Chondrocyte (in vitro differentiated cells): ENCODE results near the gene ADARB1. TPM values are rescaled to one million over a fixed set of nuclear protein-coding genes. Genes with fewer than 3 reads are reported as not detected.
A peak's percentile ranks its signal among the peaks of the same experiment; 100 is the strongest.

Source experiments
- DNase-seq: peaks from one replicate; pipeline ENCODE4 v3.0.0; 2021; ENCODE audit warnings: mixed read lengths, low spot score
- H3K27ac Mint-ChIP-seq: one replicate; pipeline ENCODE4 v1.8.0; 2021; ENCODE audit warnings: mild to moderate bottlenecking, moderate library complexity, mixed read lengths; ENCODE audit not compliant: unreplicated experiment
- H3K27me3 Mint-ChIP-seq: 2 replicates; pipeline ENCODE4 v1.8.0; 2021; ENCODE audit warnings: low read depth, mixed read lengths
- H3K36me3 Mint-ChIP-seq: 2 replicates; pipeline ENCODE4 v1.8.0; 2021; ENCODE audit warnings: low read depth, mixed read lengths
- H3K4me1 Mint-ChIP-seq: 2 replicates; pipeline ENCODE4 v1.8.0; 2021; ENCODE audit warnings: low read depth, mild to moderate bottlenecking, mixed read lengths
- H3K4me3 Mint-ChIP-seq: one replicate; pipeline ENCODE4 v1.8.0; 2021; ENCODE audit warnings: mild to moderate bottlenecking, moderate library complexity, mixed read lengths; ENCODE audit not compliant: unreplicated experiment
- H3K9me3 Mint-ChIP-seq: 2 replicates; pipeline ENCODE4 v1.8.0; 2021; ENCODE audit warnings: low read depth, mixed read lengths
- CTCF ChIP-seq: fragments of 200-600 bp; sonication (generic); IDR thresholded peaks from 2 replicates; pipeline ENCODE4 v1.5.0; 2021; ENCODE audit warnings: antibody characterized with exemption, mild to moderate bottlenecking, moderate library complexity
- total RNA-seq: library from RNA; stranded (reverse); gene quantifications from 3 replicates; pipeline ENCODE4 v1.2.1, GENCODE V29; 2021

ADARB1 gene
- total RNA-seq, 1 donor from 2014 or later, result 92.8 TPM

GRCh38 chr21:45109831-45110492, 35.6 kb downstream of the ADARB1 start:
- peaks cover 62% of the 10 kb centered on the region for H3K4me1 Mint-ChIP-seq
- H3K27ac Mint-ChIP-seq, result peak overlapping the region; percentile 28
- H3K9me3 Mint-ChIP-seq, result no peaks in the 10 kb centered on the region
- no peak for TF ChIP-seq CTCF
- peak overlapping the region; percentile 24 for H3K4me3 Mint-ChIP-seq
- DNase-seq, result no peak
- H3K36me3 Mint-ChIP-seq, result no peaks in the 10 kb centered on the region
- no peaks in the 10 kb centered on the region for H3K27me3 Mint-ChIP-seq

- Mint-ChIP-seq H3K4me1 (peaks cover 51% of the 10 kb centered on the region), H3K27ac (no peak overlapping the region), H3K27me3 (no peaks in the 10 kb centered on the region), H3K4me3 (no peak overlapping the region), H3K36me3 (no peaks in the 10 kb centered on the region), H3K9me3 (no peaks in the 10 kb centered on the region)
- no peak for TF ChIP-seq CTCF
- DNase-seq, result no peak
These were observed 36.7 kb downstream of the ADARB1 start for GRCh38 chr21:45110873-45111624.

GRCh38 chr21:45111703-45112102, 37.3 kb downstream of the ADARB1 start:
- DNase-seq, result no peak
- Mint-ChIP-seq H3K4me1 (peaks cover 45% of the 10 kb centered on the region), H3K27me3 (no peaks in the 10 kb centered on the region), H3K36me3 (peaks cover 3% of the 10 kb centered on the region), H3K9me3 (no peaks in the 10 kb centered on the region), H3K27ac (no peak overlapping the region), H3K4me3 (no peak overlapping the region)
- TF ChIP-seq CTCF, result no peak

GRCh38 chr21:45112371-45112770, 38.0 kb downstream of the ADARB1 start:
- Mint-ChIP-seq H3K9me3 (no peaks in the 10 kb centered on the region), H3K4me3 (no peak overlapping the region), H3K27ac (no peak overlapping the region), H3K4me1 (peaks cover 38% of the 10 kb centered on the region), H3K36me3 (peaks cover 6% of the 10 kb centered on the region), H3K27me3 (no peaks in the 10 kb centered on the region)
- no peak for DNase-seq
- TF ChIP-seq CTCF, result no peak

- Mint-ChIP-seq H3K9me3 (no peaks in the 10 kb centered on the region), H3K4me3 (no peak overlapping the region), H3K4me1 (peaks cover 38% of the 10 kb centered on the region)
These were observed 39.2 kb downstream of the ADARB1 start for GRCh38 chr21:45113543-45113942.

More at GRCh38 chr21:45113543-45113942, 39.2 kb downstream of the ADARB1 start:
- DNase-seq, result no peak
- Mint-ChIP-seq H3K27me3 (no peaks in the 10 kb centered on the region), H3K36me3 (peaks cover 6% of the 10 kb centered on the region), H3K27ac (no peak overlapping the region)
- no peak for TF ChIP-seq CTCF
